B cell (primary cell): Measurements from ENCODE around the gene ARL4A. TPM values are rescaled to one million over a fixed set of nuclear protein-coding genes. Genes with fewer than 3 reads are reported as not detected.

Source experiments
- ATAC-seq: fragments of 200-7000 bp; cut with Tn5 transposase; one replicate; pipeline ENCODE4 v1.10.0; 2021; ENCODE audit warnings: low read depth, mild to moderate bottlenecking, moderate number of reproducible peaks, moderate library complexity
- CTCF ChIA-PET: fragments of 350-600 bp; sonication (Branson Sonifier 250); formaldehyde crosslinking; loops from one replicate; lab custom pipeline; 2021; ENCODE audit warnings: antibody characterized with exemption, inconsistent platforms; lab: Charles Lee
- POLR2A ChIA-PET: fragments of 350-600 bp; sonication (Branson Sonifier 250); formaldehyde crosslinking; loops from one replicate; lab custom pipeline; 2021; ENCODE audit warnings: antibody characterized with exemption; lab: Charles Lee
- DNase-seq: peaks from one replicate; pipeline ENCODE4 v3.0.0; 2013
- H2AFZ ChIP-seq: 2 replicates; pipeline ENCODE4 v1.6.1; 2012; ENCODE audit warnings: mild to moderate bottlenecking, low read depth, low read length; ENCODE audit not compliant: insufficient read depth, poor library complexity, severe bottlenecking
- H3K27ac ChIP-seq, 2 donors: 1 replicate in 1 of 2; 2 replicates in 1 of 2; pipeline ENCODE4 v1.5.1; 2012 to 2013; ENCODE audit warnings: low read length in 2 of 2, mild to moderate bottlenecking in 2 of 2, moderate library complexity in 1 of 2
- H3K27me3 ChIP-seq, 4 experiments: fragments of 200-600 bp in 1 of 4; sonication (generic) in 1 of 4; replicated peaks in 1 of 4; 1 replicate in 2 of 4; 2 replicates in 2 of 4; pipeline versions ENCODE4 v1.6.1 to v1.7.0; 2013 to 2016; ENCODE audit warnings: low read length in 3 of 4, mild to moderate bottlenecking in 2 of 4, mixed read lengths in 1 of 4, moderate library complexity in 1 of 4; ENCODE audit not compliant: insufficient read depth in 4 of 4, control insufficient read depth in 3 of 4; ENCODE audit errors: control extremely low read depth in 1 of 4
- H3K36me3 ChIP-seq, 2 experiments: replicated peaks in 1 of 2; 1 replicate in 1 of 2; 2 replicates in 1 of 2; pipeline versions ENCODE4 v1.6.1 to v1.7.1; 2013; ENCODE audit warnings: low read length in 1 of 2; ENCODE audit not compliant: insufficient read depth in 2 of 2, control insufficient read depth in 1 of 2; ENCODE audit errors: control extremely low read depth in 1 of 2, extremely low read depth in 1 of 2
- H3K4me1 ChIP-seq, 2 donors: fragments of 200-600 bp in 1 of 2; sonication (generic) in 1 of 2; 1 replicate in 1 of 2; 2 replicates in 1 of 2; pipeline versions ENCODE4 v1.5.1 to v1.6.1; 2013 to 2017; ENCODE audit warnings: low read length in 2 of 2; ENCODE audit not compliant: control insufficient read depth in 2 of 2, insufficient read depth in 2 of 2
- H3K4me2 ChIP-seq: replicated peaks from 2 replicates; pipeline ENCODE3; 2012; ENCODE audit warnings: mild to moderate bottlenecking, low read depth, low read length; ENCODE audit not compliant: poor library complexity, severe bottlenecking
- H3K4me3 ChIP-seq, 5 experiments: fragments of 200-600 bp in 1 of 5; sonication (generic) in 1 of 5; 1 replicate in 3 of 5; 2 replicates in 2 of 5; pipeline versions ENCODE4 v1.5.1 to v1.7.0; 2011 to 2016; ENCODE audit warnings: low read length in 4 of 5, mild to moderate bottlenecking in 4 of 5, low read depth in 2 of 5, control low read depth in 1 of 5, moderate library complexity in 1 of 5; ENCODE audit not compliant: insufficient read depth in 1 of 5; ENCODE audit errors: control extremely low read depth in 1 of 5, extremely low read depth in 1 of 5
- H3K79me2 ChIP-seq: fragments of 200-600 bp; sonication (generic); one replicate; pipeline ENCODE4 v1.6.0; 2016; ENCODE audit warnings: low read length; ENCODE audit not compliant: control insufficient read depth, insufficient read depth
- H3K9ac ChIP-seq: fragments of 200-600 bp; sonication (generic); 2 replicates; pipeline ENCODE4 v1.6.1; 2017; ENCODE audit warnings: mild to moderate bottlenecking, low read length, moderate library complexity
- H3K9me3 ChIP-seq, 3 donors: one replicate each; pipeline versions ENCODE4 v1.6.1 to v1.7.1; 2013; ENCODE audit warnings: low read length in 2 of 3; ENCODE audit not compliant: control insufficient read depth in 2 of 3, insufficient read depth in 1 of 3; ENCODE audit errors: control extremely low read depth in 1 of 3
- H4K20me1 ChIP-seq: 2 replicates; pipeline ENCODE4 v1.6.0; 2012; ENCODE audit warnings: mild to moderate bottlenecking, low read length; ENCODE audit not compliant: insufficient read depth, control insufficient read depth, poor library complexity, severe bottlenecking
- H3K27ac Mint-ChIP-seq: one replicate; pipeline ENCODE4 v1.8.0; 2021; ENCODE audit warnings: mixed read lengths
- H3K27me3 Mint-ChIP-seq: one replicate; pipeline ENCODE4 v1.8.0; 2021; ENCODE audit warnings: mixed read lengths
- H3K4me1 Mint-ChIP-seq: one replicate; pipeline ENCODE4 v1.8.0; 2021; ENCODE audit warnings: mixed read lengths
- H3K4me3 Mint-ChIP-seq: one replicate; pipeline ENCODE4 v1.8.0; 2021; ENCODE audit warnings: mixed read lengths
- H3K9me3 Mint-ChIP-seq: one replicate; pipeline ENCODE4 v1.8.0; 2022; ENCODE audit warnings: mixed read lengths; ENCODE audit not compliant: insufficient read depth
- EZH2 ChIP-seq: IDR thresholded peaks from 2 replicates; pipeline ENCODE4 v1.6.1; 2012; ENCODE audit warnings: borderline replicate concordance, low read depth, mild to moderate bottlenecking, moderate library complexity, low read length; ENCODE audit not compliant: insufficient read depth, poor library complexity, severe bottlenecking
- intact Hi-C: fragments of 100-400 bp; cut with micrococcal nuclease; formaldehyde crosslinking; loops from one replicate; pipeline ENCODE4 v1.10.0; 2022
- polyA plus RNA-seq: library from polyadenylated mRNA; depleted of rRNA; stranded (reverse); fragments of >200 nt; gene quantifications from 2 replicates; pipeline ENCODE4 v1.2.3, GENCODE V29; 2012
- total RNA-seq, 2 donors: library from RNA; stranded (reverse); fragments of 120-200 nt in 1 of 2; gene quantifications; 1 replicate in 1 of 2; 2 replicates in 1 of 2; pipeline versions ENCODE4 v1.2.3 to v1.2.4, GENCODE V29; 2013 to 2022
- TF ChIP-seq, protein P1 (sequence below): fragments of 200-600 bp; IDR thresholded peaks from one replicate; pipeline ENCODE4 v1.8.0; 2022; ENCODE audit warnings: antibody characterized with exemption, mild to moderate bottlenecking

Gene ARL4A
- total and polyA plus RNA-seq, 2 donors (not counting 1 experiment from before 2014, with no cell fraction given), result 14.2 to 100 TPM

GRCh38 chr7:12706900-12707536 lies 19.6 kb downstream of the ARL4A start:
- intact Hi-C loops, result no loop called here
- no peak overlapping the region for H3K27ac ChIP-seq
- no peak for DNase-seq
- no peak overlapping the region for H3K4me3 ChIP-seq
- H3K4me1 ChIP-seq, result no peaks in the 10 kb centered on the region
- ATAC-seq, result no peak
- peaks cover 0 to 8% (median 0%) of the 10 kb centered on the region in 3 donors for H3K9me3 ChIP-seq
- no peaks in the 10 kb centered on the region for H3K9me3 Mint-ChIP-seq
- no peaks in the 10 kb centered on the region for H3K79me2 ChIP-seq
- ChIA-PET CTCF (no interaction called here), POLR2A (no interaction called here)
- H3K4me3 Mint-ChIP-seq, result no peak overlapping the region
- H3K4me2 ChIP-seq, result no peak overlapping the region
- H3K27ac Mint-ChIP-seq, result no peak overlapping the region
- H3K4me1 Mint-ChIP-seq, result no peaks in the 10 kb centered on the region
- H3K27me3 ChIP-seq, result no peaks in the 10 kb centered on the region
- no peaks in the 10 kb centered on the region for H4K20me1 ChIP-seq
- H2AFZ ChIP-seq, result no peak overlapping the region
- TF ChIP-seq, protein P1, sequence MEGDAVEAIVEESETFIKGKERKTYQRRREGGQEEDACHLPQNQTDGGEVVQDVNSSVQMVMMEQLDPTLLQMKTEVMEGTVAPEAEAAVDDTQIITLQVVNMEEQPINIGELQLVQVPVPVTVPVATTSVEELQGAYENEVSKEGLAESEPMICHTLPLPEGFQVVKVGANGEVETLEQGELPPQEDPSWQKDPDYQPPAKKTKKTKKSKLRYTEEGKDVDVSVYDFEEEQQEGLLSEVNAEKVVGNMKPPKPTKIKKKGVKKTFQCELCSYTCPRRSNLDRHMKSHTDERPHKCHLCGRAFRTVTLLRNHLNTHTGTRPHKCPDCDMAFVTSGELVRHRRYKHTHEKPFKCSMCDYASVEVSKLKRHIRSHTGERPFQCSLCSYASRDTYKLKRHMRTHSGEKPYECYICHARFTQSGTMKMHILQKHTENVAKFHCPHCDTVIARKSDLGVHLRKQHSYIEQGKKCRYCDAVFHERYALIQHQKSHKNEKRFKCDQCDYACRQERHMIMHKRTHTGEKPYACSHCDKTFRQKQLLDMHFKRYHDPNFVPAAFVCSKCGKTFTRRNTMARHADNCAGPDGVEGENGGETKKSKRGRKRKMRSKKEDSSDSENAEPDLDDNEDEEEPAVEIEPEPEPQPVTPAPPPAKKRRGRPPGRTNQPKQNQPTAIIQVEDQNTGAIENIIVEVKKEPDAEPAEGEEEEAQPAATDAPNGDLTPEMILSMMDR, result no peak
- no peak for TF ChIP-seq EZH2
- no peak overlapping the region for H3K9ac ChIP-seq
- H3K27me3 Mint-ChIP-seq, result no peaks in the 10 kb centered on the region
- H3K36me3 ChIP-seq, result no peaks in the 10 kb centered on the region

- Mint-ChIP-seq H3K27ac (no peak overlapping the region), H3K27me3 (no peaks in the 10 kb centered on the region), H3K4me1 (no peaks in the 10 kb centered on the region), H3K9me3 (no peaks in the 10 kb centered on the region), H3K4me3 (no peak overlapping the region)
- Histone ChIP-seq H4K20me1 (no peaks in the 10 kb centered on the region), H3K27me3 (no peaks in the 10 kb centered on the region), H3K36me3 (no peaks in the 10 kb centered on the region), H3K27ac (no peak overlapping the region), H3K9me3 (peaks cover 0 to 6% (median 0%) of the 10 kb centered on the region in 3 donors), H3K4me3 (no peak overlapping the region), H3K4me1 (no peaks in the 10 kb centered on the region), H2AFZ (no peak overlapping the region), H3K4me2 (no peak overlapping the region), H3K79me2 (no peaks in the 10 kb centered on the region), H3K9ac (no peak overlapping the region)
- TF ChIP-seq EZH2, result no peak
- TF ChIP-seq, protein P1, result no peak
- no peak for ATAC-seq
- no peak for DNase-seq
- intact Hi-C loops, result no loop called here
- CTCF ChIA-PET, result no interaction called here
- POLR2A ChIA-PET, result no interaction called here
Measured at GRCh38 chr7:12708314-12708713, 20.9 kb downstream of the ARL4A start.
